Type B pancreatic cell (in vitro differentiated cells): ENCODE results near the gene TMEM190. TPM values are rescaled to one million over a fixed set of nuclear protein-coding genes. Genes with fewer than 3 reads are reported as not detected.
"Not testable (repeated sequence)": the region's sequence is repeated elsewhere in the genome, so short reads cannot be mapped to it uniquely, and the experiment has no call there.

Source experiments
- DNase-seq: peaks from one replicate; pipeline ENCODE4 v3.0.0; 2021; ENCODE audit warnings: mixed read lengths; ENCODE audit not compliant: unreplicated experiment; ENCODE audit errors: extremely low spot score
- H3K27ac Mint-ChIP-seq: 2 replicates; pipeline ENCODE4 v1.8.0; 2021; ENCODE audit warnings: mild to moderate bottlenecking, mixed read lengths
- H3K27me3 Mint-ChIP-seq: 2 replicates; pipeline ENCODE4 v1.8.0; 2021; ENCODE audit warnings: mixed read lengths
- H3K36me3 Mint-ChIP-seq: 2 replicates; pipeline ENCODE4 v1.8.0; 2021; ENCODE audit warnings: mixed read lengths
- H3K4me1 Mint-ChIP-seq: one replicate; pipeline ENCODE4 v1.8.0; 2021; ENCODE audit warnings: mixed read lengths; ENCODE audit not compliant: unreplicated experiment
- H3K4me3 Mint-ChIP-seq: 2 replicates; pipeline ENCODE4 v1.8.0; 2021; ENCODE audit warnings: mild to moderate bottlenecking, mixed read lengths
- H3K9me3 Mint-ChIP-seq: 2 replicates; pipeline ENCODE4 v1.8.0; 2021; ENCODE audit warnings: mixed read lengths
- CTCF ChIP-seq: fragments of 200-600 bp; sonication (generic); conservative IDR thresholded peaks from 2 replicates; pipeline ENCODE4 v1.5.0; 2021; ENCODE audit warnings: antibody characterized with exemption, mild to moderate bottlenecking
- long read RNA-seq: library from polyadenylated mRNA; unstranded; transcript quantifications from one replicate; pipeline ENCODE4 v2.0.0, GENCODE V29; 2020
- total RNA-seq: library from RNA; stranded (reverse); gene quantifications from 2 replicates; pipeline ENCODE4 v1.2.1, GENCODE V29; 2021; ENCODE audit warnings: low replicate concordance

TMEM190 gene
- 2.6 and 2.8 TPM in 2 replicates for total RNA-seq
- long read RNA-seq, partial matches to known transcripts = 0 of 1 reads
- long read RNA-seq, other reads (novel, unspliced or antisense) = 0 of 1 reads

- Mint-ChIP-seq H3K27me3 (peaks cover 37% of the 10 kb centered on the region), H3K9me3 (no peaks in the 10 kb centered on the region), H3K4me1 (peaks cover 11% of the 10 kb centered on the region), H3K27ac (no peak within 1 kb of the TSS), H3K36me3 (no peaks in the 10 kb centered on the region), H3K4me3 (peak within 1 kb of the TSS; percentile 21)
- DNase-seq = no peak
- TF ChIP-seq CTCF = no peak
Measured at GRCh38 chr19:55376241-55376933, at the start of gene TMEM190. TMEM190 (plus strand) TSS chr19:55376826; CDS start chr19:55376854, 28 bp downstream.

DNA sequence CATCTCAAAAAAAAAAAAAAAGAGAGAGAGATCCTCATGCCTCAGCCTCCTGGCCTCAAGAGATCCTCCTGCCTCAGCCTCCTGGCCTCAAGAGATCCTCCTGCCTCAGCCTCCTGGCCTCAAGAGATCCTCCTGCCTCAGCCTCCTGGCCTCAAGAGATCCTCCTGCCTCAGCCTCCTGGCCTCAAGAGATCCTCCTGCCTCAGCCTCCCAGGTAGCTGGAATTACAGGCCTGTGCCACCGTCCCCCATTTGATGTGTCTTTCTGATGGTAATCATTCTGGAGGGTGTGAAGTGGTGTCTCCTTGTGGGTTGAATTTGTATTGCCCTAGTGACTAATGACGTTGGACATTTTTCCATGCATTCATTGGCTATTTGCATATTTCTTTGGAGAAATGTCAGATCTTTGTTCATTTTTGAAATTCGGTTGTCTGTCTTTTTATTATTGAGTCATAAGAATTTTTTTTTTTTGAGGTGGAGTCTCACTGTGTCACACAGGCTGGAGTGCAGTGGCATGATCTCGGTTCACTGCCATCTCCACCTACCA, 47.8 kb upstream of the TMEM190 start:
- H3K27me3 Mint-ChIP-seq, DNase-seq, H3K4me3 Mint-ChIP-seq, H3K4me1 Mint-ChIP-seq, H3K9me3 Mint-ChIP-seq, H3K36me3 Mint-ChIP-seq, H3K27ac Mint-ChIP-seq: not testable (repeated sequence)

DNA sequence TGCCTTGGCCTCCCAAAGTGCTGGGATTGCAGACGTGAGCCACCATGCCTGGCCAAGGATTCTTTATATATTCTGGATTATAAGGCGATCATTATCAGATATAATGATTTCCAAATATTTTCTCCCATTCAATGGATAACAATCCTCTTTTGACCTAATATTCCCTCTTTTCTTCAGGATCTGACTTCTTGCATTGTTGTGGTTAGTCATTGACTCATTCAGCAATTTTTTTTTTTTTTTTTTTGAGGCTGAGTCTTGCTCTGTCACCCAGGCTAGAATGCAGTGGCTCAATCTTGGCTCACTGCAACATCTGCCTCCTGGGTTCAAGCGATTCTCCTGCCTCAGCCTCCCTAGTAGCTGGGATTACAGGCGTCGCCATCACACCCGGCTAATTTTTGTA, 46.8 kb upstream of the TMEM190 start:
- H3K4me1 Mint-ChIP-seq, H3K27me3 Mint-ChIP-seq, DNase-seq, H3K36me3 Mint-ChIP-seq, H3K27ac Mint-ChIP-seq, H3K9me3 Mint-ChIP-seq, H3K4me3 Mint-ChIP-seq: not testable (repeated sequence)

- H3K4me1 Mint-ChIP-seq = peaks cover 5% of the 10 kb centered on the region
- no peaks in the 10 kb centered on the region for H3K9me3 Mint-ChIP-seq
- peaks cover 8% of the 10 kb centered on the region for H3K27me3 Mint-ChIP-seq
- no peak for DNase-seq
- peak overlapping the region; percentile 54 for H3K27ac Mint-ChIP-seq
- H3K4me3 Mint-ChIP-seq = no peak overlapping the region
- TF ChIP-seq CTCF = no peak
- H3K36me3 Mint-ChIP-seq = no peaks in the 10 kb centered on the region
Measured at GRCh38 chr19:55333870-55334269, 42.8 kb upstream of the TMEM190 start.

GRCh38 chr19:55336101-55336500, 40.5 kb upstream of the TMEM190 start:
- H3K36me3 Mint-ChIP-seq = peaks cover 4% of the 10 kb centered on the region
- no peak overlapping the region for H3K4me3 Mint-ChIP-seq
- no peak for TF ChIP-seq CTCF
- H3K9me3 Mint-ChIP-seq = no peaks in the 10 kb centered on the region
- H3K27me3 Mint-ChIP-seq = peaks cover 8% of the 10 kb centered on the region
- no peak for DNase-seq
- no peak overlapping the region for H3K27ac Mint-ChIP-seq
- peaks cover 10% of the 10 kb centered on the region for H3K4me1 Mint-ChIP-seq

- Mint-ChIP-seq H3K36me3 (peaks cover 4% of the 10 kb centered on the region), H3K27me3 (peaks cover 3% of the 10 kb centered on the region), H3K27ac (peak within 1 kb of the TSS; percentile 100), H3K9me3 (no peaks in the 10 kb centered on the region), H3K4me3 (peak within 1 kb of the TSS; percentile 100), H3K4me1 (peaks cover 10% of the 10 kb centered on the region)
- peak; percentile 100 for DNase-seq
- TF ChIP-seq CTCF = peak; percentile 55
Measured at GRCh38 chr19:55339105-55339888, 37.3 kb upstream of the TMEM190 start, which contains the start of gene KMT5C. KMT5C (plus strand) TSS chr19:55339876; CDS start chr19:55341937, 2,061 bp downstream.
